GM21786 (cell line): ENCODE results near the gene ADISSP.

Experiments
- ATAC-seq: cut with Tn5 transposase; IDR thresholded peaks from one replicate; pipeline ENCODE4 v1.9.1; 2021; ENCODE audit not compliant: unreplicated experiment

Gene ADISSP

GRCh38 chr20:3720068-3720467 lies 47.5 kb downstream of the ADISSP start:
- ATAC-seq: no peak

- no peak for ATAC-seq
Measured at GRCh38 chr20:3719046-3719445, 48.5 kb downstream of the ADISSP start.

DNA sequence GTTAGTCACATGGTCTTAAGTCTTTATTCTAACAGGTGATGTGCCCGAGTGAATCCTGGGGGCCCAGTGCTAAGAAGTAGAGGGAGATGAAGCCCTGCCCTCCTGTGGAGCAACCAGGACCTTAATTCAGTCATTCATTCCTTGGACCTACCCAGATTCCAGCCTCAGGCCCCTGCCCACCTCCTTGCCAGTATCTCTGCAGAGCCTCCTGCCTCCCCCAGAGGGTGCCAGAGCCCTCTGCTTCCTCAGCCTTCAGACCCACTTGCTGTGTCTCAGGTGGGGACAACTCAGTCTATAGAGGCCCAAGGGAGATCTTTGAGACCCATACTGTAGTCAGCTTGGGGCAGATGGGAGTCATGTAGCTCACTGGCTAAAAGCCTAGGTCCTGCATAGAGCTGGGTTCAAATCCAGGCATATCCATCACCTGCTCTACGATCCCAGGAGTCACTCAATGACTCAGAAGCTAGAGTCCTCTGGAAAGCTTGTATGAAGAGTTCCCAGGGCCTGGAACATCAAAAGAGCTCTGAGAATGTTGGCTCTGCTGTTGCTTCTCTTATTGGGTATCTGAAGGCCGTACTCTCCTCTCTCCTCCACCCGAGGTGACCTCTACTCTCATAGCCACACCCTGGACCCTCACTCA lies 51.2 kb downstream of the ADISSP start:
- no peak for ATAC-seq

DNA sequence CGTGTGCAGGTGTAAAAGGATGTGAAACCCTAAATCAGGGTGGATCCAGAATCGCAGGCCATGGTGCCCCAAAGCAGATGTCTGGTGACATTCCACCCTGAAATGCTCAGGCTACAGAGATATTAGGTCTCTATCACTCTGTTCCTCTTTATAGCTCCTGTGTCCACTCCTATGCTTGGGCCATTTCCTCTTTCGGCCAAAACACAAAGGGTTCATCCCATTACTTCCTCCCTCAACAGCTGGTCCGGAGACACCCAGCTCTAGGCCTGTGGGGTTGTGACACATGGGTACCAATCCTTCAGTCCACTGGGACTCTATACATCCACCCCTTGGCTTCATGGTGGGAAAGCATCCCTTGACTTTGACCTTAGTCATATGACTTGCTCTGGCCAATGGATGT lies 53.5 kb downstream of the ADISSP start:
- ATAC-seq: no peak

DNA sequence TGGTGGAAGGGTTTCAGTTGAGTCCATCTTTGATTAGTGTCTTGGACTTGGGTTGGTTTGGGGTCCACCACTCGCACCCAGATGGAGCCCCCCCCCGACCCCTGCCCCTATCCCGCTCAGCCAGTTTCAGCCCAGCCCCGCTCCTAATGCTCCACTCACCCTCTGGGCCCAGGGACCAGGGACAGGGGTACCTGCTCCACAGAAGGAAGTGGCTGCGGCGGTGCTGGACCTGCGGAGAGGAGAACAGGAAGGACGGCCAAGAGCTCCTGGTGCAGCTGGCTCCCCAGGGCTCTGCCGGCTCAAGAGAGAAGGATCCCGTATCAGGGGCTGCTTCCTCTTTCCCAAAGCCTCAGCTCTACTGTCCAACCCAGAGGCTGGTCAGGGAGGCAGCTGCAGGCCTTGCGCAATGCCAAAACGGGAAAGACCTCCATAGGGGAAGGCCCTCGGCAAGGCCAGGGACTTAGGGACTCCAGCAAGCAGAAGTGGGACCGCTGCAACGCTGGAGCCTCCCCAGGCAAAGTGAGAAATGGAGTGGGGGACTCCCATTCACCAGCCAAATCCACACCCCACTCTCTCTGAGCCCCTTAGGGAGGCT lies 55.2 kb downstream of the ADISSP start, which contains the start of gene SIGLEC1:
Gene SIGLEC1 (minus strand): TSS at position 322 of the 595 bp plus-strand sequence. CDS start 5,472 bp downstream, outside the sequence.
- no peak for ATAC-seq

GRCh38 chr20:3711484-3711941 lies 56.0 kb downstream of the ADISSP start:
- no peak for ATAC-seq

GRCh38 chr20:3710703-3711483 lies 56.7 kb downstream of the ADISSP start:
- no peak for ATAC-seq

GRCh38 chr20:3710011-3710466 lies 57.5 kb downstream of the ADISSP start:
- no peak for ATAC-seq

DNA sequence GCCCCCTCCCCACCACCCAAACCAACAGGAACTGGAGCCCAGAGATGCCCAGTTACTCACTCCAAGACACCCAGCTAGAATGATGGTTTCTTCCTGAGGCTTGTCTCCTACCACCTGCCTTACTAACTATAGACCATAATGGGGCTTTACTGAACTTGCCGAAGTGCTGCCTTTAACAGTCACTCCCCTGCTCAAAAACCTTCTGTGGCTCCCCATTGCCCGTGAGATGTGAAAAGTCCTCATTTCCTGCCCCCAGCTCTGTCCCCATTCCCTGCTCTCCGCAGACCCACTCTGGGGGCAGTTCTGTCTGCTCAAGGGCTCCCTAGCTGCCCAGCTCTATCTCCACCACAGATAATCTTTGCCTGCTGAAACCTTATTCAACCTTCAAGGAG lies 60.0 kb downstream of the ADISSP start:
- no peak for ATAC-seq

DNA sequence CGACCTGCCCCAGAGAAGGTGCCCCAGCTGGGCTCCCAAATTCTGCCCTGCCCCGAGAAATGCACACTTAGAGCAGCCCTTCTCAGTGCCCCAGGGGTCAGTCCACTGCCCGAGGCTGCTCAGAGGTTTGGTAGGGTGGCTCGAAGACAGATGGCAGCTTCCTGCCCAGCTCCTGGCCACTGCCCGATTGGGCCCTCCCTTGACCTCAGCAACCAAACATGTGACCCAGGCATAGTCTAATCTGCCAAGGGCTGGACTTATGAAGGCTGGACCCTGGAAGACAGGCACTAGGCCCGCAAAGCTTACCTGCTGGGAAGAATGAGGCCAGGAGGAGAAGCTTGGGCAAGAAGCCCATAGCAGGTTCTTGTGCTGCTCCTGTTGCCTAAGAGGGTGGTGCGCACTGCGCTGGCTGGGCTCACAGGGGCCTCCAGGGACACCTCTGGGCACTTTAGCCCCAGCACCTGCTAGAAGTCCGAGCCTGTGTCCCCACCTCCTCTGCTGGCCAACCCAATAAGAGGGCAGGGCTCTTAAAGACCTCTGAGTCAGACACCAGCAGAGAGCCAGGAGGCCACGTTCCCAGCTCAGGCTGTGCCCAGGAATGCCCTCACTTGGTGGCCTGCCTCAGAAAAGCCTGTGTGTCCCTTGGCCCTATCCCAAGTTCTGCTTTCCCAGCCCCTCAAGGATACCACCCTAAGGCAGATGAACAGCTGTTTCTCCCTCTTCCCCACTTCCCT lies 60.6 kb downstream of the ADISSP start:
- no peak for ATAC-seq

DNA sequence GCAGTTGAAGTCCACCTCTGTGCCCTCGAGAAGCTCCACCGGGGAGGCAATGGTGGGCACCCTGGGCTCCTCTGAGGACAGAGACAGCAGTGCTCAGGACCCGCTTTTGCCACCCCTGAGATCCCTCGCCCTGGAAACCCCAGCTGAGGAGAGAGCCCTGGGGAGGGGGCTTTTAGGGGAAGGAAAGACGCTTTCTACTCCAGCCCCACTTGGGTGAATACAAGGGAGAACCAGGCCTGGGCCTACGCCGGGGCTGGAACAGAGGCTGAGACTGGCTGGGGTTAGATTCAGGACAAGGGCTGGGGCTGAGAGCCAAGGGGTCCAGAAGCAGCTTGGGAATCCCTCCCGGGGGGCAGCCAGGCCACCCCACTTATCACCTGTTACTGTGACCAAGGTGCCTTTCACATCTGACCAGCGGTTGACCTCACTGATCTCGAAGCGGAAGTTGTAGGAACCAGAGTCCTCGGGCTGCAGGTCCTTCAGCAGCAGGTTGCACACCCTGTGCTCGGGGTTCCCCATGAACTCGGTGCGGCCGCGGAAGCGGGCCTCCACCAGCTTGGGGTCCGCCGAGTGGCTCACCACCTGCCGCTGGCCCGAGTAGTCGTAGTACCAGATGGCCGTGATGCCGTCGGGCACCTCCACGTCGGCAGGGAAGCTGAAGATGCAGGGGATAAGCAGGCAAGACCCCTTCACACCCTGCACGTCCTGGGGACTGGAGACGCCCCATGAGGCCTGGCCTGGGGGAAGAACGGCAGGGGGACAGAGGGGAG lies 61.4 kb downstream of the ADISSP start:
- ATAC-seq: no peak

- ATAC-seq: no peak
Measured at GRCh38 chr20:3705491-3705969, 62.0 kb downstream of the ADISSP start.

DNA sequence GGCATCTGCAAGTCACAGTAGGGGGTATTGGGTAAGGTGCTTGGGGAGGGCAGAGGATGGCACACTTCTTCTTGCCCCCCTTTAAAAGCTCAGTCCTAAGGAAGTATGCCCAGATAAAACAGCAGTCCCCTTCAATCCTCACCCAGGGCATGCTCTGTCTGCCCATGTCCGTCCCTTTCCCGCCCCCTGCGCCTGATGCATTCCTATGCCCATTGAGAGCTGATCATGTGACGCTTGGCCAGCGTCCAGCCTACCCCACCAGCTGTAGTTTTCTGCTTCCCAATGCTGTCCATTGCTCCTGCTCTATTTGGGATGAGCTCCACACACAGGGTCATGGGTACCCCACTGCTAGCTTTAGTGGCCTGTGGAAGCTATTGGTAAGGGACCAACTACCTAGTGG lies 63.5 kb downstream of the ADISSP start:
- no peak for ATAC-seq
